H9 (cell line): ENCODE measurements around the gene UVSSA. TPM values are rescaled to one million over a fixed set of nuclear protein-coding genes. Genes with fewer than 3 reads are reported as not detected.
A peak's percentile ranks its signal among the peaks of the same experiment; 100 is the strongest.

Experiments
- DNase-seq: peaks from one replicate; pipeline ENCODE4 v3.0.0-alpha.2; 2017
- H2AFZ ChIP-seq: one replicate; pipeline ENCODE4 v1.6.1; 2013; ENCODE audit warnings: mild to moderate bottlenecking, low read length, control low read depth, moderate library complexity
- H2AK5ac ChIP-seq: 2 replicates; pipeline ENCODE4 v1.6.1; 2013; ENCODE audit warnings: low read length, control low read depth, mixed read lengths; ENCODE audit not compliant: insufficient read length
- H2BK120ac ChIP-seq: one replicate; pipeline ENCODE4 v1.6.1; 2013; ENCODE audit warnings: low read depth, mild to moderate bottlenecking, low read length, control low read depth, inconsistent platforms; ENCODE audit not compliant: poor library complexity, severe bottlenecking
- H2BK12ac ChIP-seq: 2 replicates; pipeline ENCODE4 v1.6.1; 2013; ENCODE audit warnings: low read length, control low read depth, mixed read lengths, low read depth; ENCODE audit not compliant: insufficient read length
- H2BK15ac ChIP-seq: 2 replicates; pipeline ENCODE4 v1.6.1; 2013; ENCODE audit warnings: low read depth, low read length, control low read depth
- H2BK20ac ChIP-seq: one replicate; pipeline ENCODE4 v1.6.1; 2013; ENCODE audit warnings: low read depth, mild to moderate bottlenecking, low read length, control low read depth, inconsistent platforms; ENCODE audit not compliant: poor library complexity, severe bottlenecking
- H2BK5ac ChIP-seq: 2 replicates; pipeline ENCODE4 v1.6.1; 2013; ENCODE audit warnings: low read length, control low read depth, mixed read lengths; ENCODE audit not compliant: insufficient read length
- H3K14ac ChIP-seq: 2 replicates; pipeline ENCODE4 v1.6.1; 2013; ENCODE audit warnings: low read length, control low read depth; ENCODE audit not compliant: insufficient read depth
- H3K18ac ChIP-seq: 2 replicates; pipeline ENCODE4 v1.6.1; 2013; ENCODE audit warnings: low read depth, mild to moderate bottlenecking, mixed read lengths, low read length, control low read depth; ENCODE audit not compliant: insufficient read length
- H3K23ac ChIP-seq: 2 replicates; pipeline ENCODE4 v1.6.1; 2013; ENCODE audit warnings: low read length, control low read depth, mixed read lengths, low read depth; ENCODE audit not compliant: insufficient read length
- H3K23me2 ChIP-seq: 2 replicates; pipeline ENCODE4 v1.6.1; 2013; ENCODE audit warnings: low read depth, mild to moderate bottlenecking, mixed read lengths, low read length, control low read depth; ENCODE audit not compliant: insufficient read length, poor library complexity, severe bottlenecking
- H3K27ac ChIP-seq: 2 replicates; pipeline ENCODE4 v1.5.1; 2013; ENCODE audit warnings: low read length, control low read depth, mixed read lengths, low read depth; ENCODE audit not compliant: insufficient read length
- H3K27me3 ChIP-seq: 2 replicates; pipeline ENCODE4 v1.6.1; 2013; ENCODE audit warnings: low read length, control low read depth, inconsistent platforms; ENCODE audit not compliant: insufficient read depth
- H3K4ac ChIP-seq: 2 replicates; pipeline ENCODE4 v1.6.1; 2013; ENCODE audit warnings: low read depth, mild to moderate bottlenecking, control low read depth, inconsistent platforms, low read length, moderate library complexity
- H3K4me1 ChIP-seq: 2 replicates; pipeline ENCODE4 v1.6.1; 2013; ENCODE audit warnings: low read length, control low read depth, inconsistent platforms; ENCODE audit not compliant: insufficient read depth
- H3K4me2 ChIP-seq: 2 replicates; pipeline ENCODE4 v1.6.1; 2013; ENCODE audit warnings: low read length, control low read depth, mixed read lengths; ENCODE audit not compliant: insufficient read length, insufficient read depth
- H3K56ac ChIP-seq: 2 replicates; pipeline ENCODE4 v1.6.1; 2013; ENCODE audit warnings: low read depth, mild to moderate bottlenecking, mixed read lengths, low read length, control low read depth; ENCODE audit not compliant: insufficient read length
- H3K79me1 ChIP-seq: 2 replicates; pipeline ENCODE4 v1.6.1; 2013; ENCODE audit warnings: low read depth, mild to moderate bottlenecking, moderate library complexity, low read length, control low read depth, inconsistent platforms; ENCODE audit not compliant: insufficient read depth, poor library complexity, severe bottlenecking
- H3K79me2 ChIP-seq: 2 replicates; pipeline ENCODE4 v1.6.1; 2013; ENCODE audit warnings: low read length, control low read depth, inconsistent platforms; ENCODE audit not compliant: insufficient read depth
- H3K9ac ChIP-seq: 2 replicates; pipeline ENCODE4 v1.6.1; 2013; ENCODE audit warnings: low read length, control low read depth, mixed read lengths; ENCODE audit not compliant: insufficient read length; ENCODE audit errors: extremely low read depth
- H3K9me3 ChIP-seq: one replicate; pipeline ENCODE4 v1.6.1; 2013; ENCODE audit warnings: low read depth, low read length, inconsistent platforms; ENCODE audit not compliant: control insufficient read depth
- H3T11ph ChIP-seq: one replicate; pipeline ENCODE4 v1.6.1; 2013; ENCODE audit warnings: mild to moderate bottlenecking, low read length, control low read depth, inconsistent platforms
- H4K20me1 ChIP-seq: one replicate; pipeline ENCODE4 v1.6.1; 2013; ENCODE audit not compliant: control insufficient read depth, insufficient read length, insufficient read depth
- H4K5ac ChIP-seq: 2 replicates; pipeline ENCODE4 v1.6.1; 2013; ENCODE audit warnings: low read depth, mild to moderate bottlenecking, mixed read lengths, low read length, control low read depth; ENCODE audit not compliant: insufficient read length
- H4K8ac ChIP-seq: replicated peaks from 2 replicates; pipeline ENCODE4 v1.6.1; 2013; ENCODE audit warnings: low read length, control low read depth, mixed read lengths, low read depth; ENCODE audit not compliant: insufficient read length
- H4K91ac ChIP-seq: 2 replicates; pipeline ENCODE4 v1.6.1; 2013; ENCODE audit warnings: low read depth, mild to moderate bottlenecking, moderate library complexity, mixed read lengths, low read length, control low read depth; ENCODE audit not compliant: insufficient read length
- H3K27ac Mint-ChIP-seq, 3 experiments: 2 replicates in 2 of 3; 3 replicates in 1 of 3; pipeline ENCODE4 v1.8.0; 2020 to 2021; ENCODE audit warnings: mixed read lengths in 3 of 3, mild to moderate bottlenecking in 1 of 3, moderate library complexity in 1 of 3
- H3K27me3 Mint-ChIP-seq: 2 replicates; pipeline ENCODE4 v1.8.0; 2021; ENCODE audit warnings: low read depth, mild to moderate bottlenecking, moderate library complexity, mixed read lengths
- H3K36me3 Mint-ChIP-seq, 3 experiments: 2 replicates in 2 of 3; 3 replicates in 1 of 3; pipeline ENCODE4 v1.8.0; 2020 to 2021; ENCODE audit warnings: low read depth in 3 of 3, mixed read lengths in 3 of 3; ENCODE audit not compliant: insufficient read depth in 1 of 3
- H3K4me1 Mint-ChIP-seq, 2 experiments: 2 replicates each; pipeline ENCODE4 v1.8.0; 2020; ENCODE audit warnings: mixed read lengths in 2 of 2
- H3K4me3 Mint-ChIP-seq, 2 experiments: 2 replicates in 1 of 2; 3 replicates in 1 of 2; pipeline ENCODE4 v1.8.0; 2020 to 2021; ENCODE audit warnings: mild to moderate bottlenecking in 2 of 2, mixed read lengths in 2 of 2, moderate library complexity in 1 of 2
- H3K9me3 Mint-ChIP-seq, 2 experiments: 2 replicates in 1 of 2; 3 replicates in 1 of 2; pipeline ENCODE4 v1.8.0; 2020; ENCODE audit warnings: mild to moderate bottlenecking in 2 of 2, mixed read lengths in 2 of 2, moderate library complexity in 1 of 2
- CTCF ChIP-seq: fragments of 200-600 bp; sonication (generic); conservative IDR thresholded peaks from 3 replicates; pipeline ENCODE4 v1.8.0; 2021; ENCODE audit warnings: antibody characterized with exemption, mild to moderate bottlenecking
- WGBS: extraction: QIAGEN DNeasy Blood & Tissue Kit; methylation state at CpG from one replicate; pipeline ENCODE4 v1.1.7; 2013; ENCODE audit warnings: missing lambda C conversion rate, low lambda C conversion rate, mixed read lengths; ENCODE audit not compliant: insufficient read length; ENCODE audit errors: extremely low coverage; 5-methylcytosine and 5-hydroxymethylcytosine counted together
- total RNA-seq: library from RNA; stranded (reverse); gene quantifications from 2 replicates; pipeline ENCODE4 v1.2.1, GENCODE V29; 2021

UVSSA gene
- total RNA-seq, 1 experiment from 2014 or later = 15.9 TPM

GRCh38 chr4:1337951-1338751 is 8.9 kb upstream of the UVSSA start:
- Histone ChIP-seq H3K4me1 (no peaks in the 10 kb centered on the region), H3K4me2 (no peak overlapping the region), H4K20me1 (peaks cover 2% of the 10 kb centered on the region), H2BK15ac (no peak overlapping the region), H3K9ac (no peak overlapping the region), H2BK12ac (no peak overlapping the region), H3K14ac (no peak overlapping the region), H4K8ac (no peak overlapping the region), H2AK5ac (no peak overlapping the region), H3K23me2 (no peaks in the 10 kb centered on the region), H2BK20ac (no peak overlapping the region), H2AFZ (no peak overlapping the region), H2BK120ac (no peak overlapping the region), H3K27ac (no peak overlapping the region), H3T11ph (no peak overlapping the region), H3K56ac (no peak overlapping the region), H3K4ac (no peak overlapping the region), H3K23ac (no peak overlapping the region), H3K9me3 (no peaks in the 10 kb centered on the region), H3K79me2 (no peaks in the 10 kb centered on the region), H4K5ac (no peak overlapping the region), H3K18ac (no peak overlapping the region), H2BK5ac (no peak overlapping the region), H4K91ac (no peak overlapping the region), H3K27me3 (no peaks in the 10 kb centered on the region), H3K79me1 (no peaks in the 10 kb centered on the region)
- Mint-ChIP-seq H3K9me3 (no peaks in the 10 kb centered on the region), H3K36me3 (peaks cover 43 to 66% (median 63%) of the 10 kb centered on the region in 3 experiments), H3K4me1 (no peaks in the 10 kb centered on the region), H3K27ac (peak overlapping the region in 2 of 3 experiments; percentile 26 to 62; a peak in 2 of 7 replicates), H3K27me3 (no peaks in the 10 kb centered on the region), H3K4me3 (no peak overlapping the region)
- no CpG with 5 or more reads among the region's 41 CpGs for WGBS
- no peak for TF ChIP-seq CTCF
- DNase-seq = no peak
